Heart right ventricle (tissue), 16 donors: Measurements from ENCODE around the gene CFAP47. TPM values are rescaled to one million over a fixed set of nuclear protein-coding genes. Genes with fewer than 3 reads are reported as not detected.

Source experiments
- ATAC-seq, 8 donors: fragments of 200-7000 bp; cut with Tn5 transposase; one replicate each; pipeline ENCODE4 v1.9.1; 2020; ENCODE audit warnings: mild to moderate bottlenecking in 8 of 8, moderate library complexity in 8 of 8, moderate number of reproducible peaks in 1 of 8
- DNase-seq, 2 donors: peaks; one replicate each; pipeline ENCODE4 v3.0.0-alpha.2; 2020
- H3K27ac ChIP-seq, 10 donors: fragments of 200-600 bp; sonication (generic) in 2 of 10; one replicate each; pipeline versions ENCODE4 v1.5.0 to v1.8.0; 2020 to 2022; ENCODE audit warnings: mild to moderate bottlenecking in 3 of 10
- H3K27me3 ChIP-seq, 7 donors: fragments of 200-600 bp; one replicate each; pipeline ENCODE4 v1.8.0; 2021 to 2022; ENCODE audit warnings: mild to moderate bottlenecking in 2 of 7
- H3K36me3 ChIP-seq, 9 donors: fragments of 200-600 bp; sonication (generic) in 1 of 9; one replicate each; pipeline versions ENCODE4 v1.5.0 to v1.8.0; 2020 to 2022; ENCODE audit warnings: mild to moderate bottlenecking in 2 of 9
- H3K4me1 ChIP-seq, 9 donors: fragments of 200-600 bp; sonication (generic) in 1 of 9; one replicate each; pipeline versions ENCODE4 v1.5.0 to v1.8.0; 2020 to 2022; ENCODE audit warnings: mild to moderate bottlenecking in 4 of 9
- H3K4me3 ChIP-seq, 10 donors: fragments of 200-600 bp; sonication (generic) in 2 of 10; one replicate each; pipeline versions ENCODE4 v1.5.0 to v1.8.0; 2020 to 2022; ENCODE audit warnings: mild to moderate bottlenecking in 7 of 10, moderate library complexity in 2 of 10
- H3K9me3 ChIP-seq, 11 donors: fragments of 200-600 bp in 10 of 11; sonication (generic) in 2 of 11; one replicate each; pipeline versions ENCODE4 v1.5.0 to v1.8.0; 2013 to 2022; ENCODE audit warnings: mild to moderate bottlenecking in 2 of 11, control low read depth in 1 of 11, moderate library complexity in 1 of 11
- CTCF ChIP-seq, 9 donors: fragments of 200-600 bp; sonication (generic) in 2 of 9; IDR thresholded peaks; one replicate each; pipeline versions ENCODE4 v1.5.0 to v1.8.0; 2021 to 2022; ENCODE audit warnings: antibody characterized with exemption in 9 of 9, mild to moderate bottlenecking in 5 of 9, moderate library complexity in 1 of 9
- WGBS, 2 donors: extraction: QIAGEN DNeasy Blood & Tissue Kit; methylation state at CpG; one replicate each; pipeline ENCODE4 v1.1.7; 2013; ENCODE audit warnings: inconsistent platforms in 1 of 2; 5-methylcytosine and 5-hydroxymethylcytosine counted together
- intact Hi-C, 10 donors: fragments of 100-400 bp; cut with DNase I; formaldehyde crosslinking; loops; one replicate each; pipeline versions ENCODE4 v1.11.1 to v1.14.2; 2022
- polyA plus RNA-seq, 2 donors: library from polyadenylated mRNA; stranded (reverse); fragments of 200-250 nt; gene quantifications; one replicate each; pipeline ENCODE4 v1.2.3, GENCODE V29; 2013
- total RNA-seq, 10 donors: library from RNA; stranded (reverse); fragmentation: NEBNext Ultra II Directional in 3 of 10; extraction: Animal tissue kit (Norgen Biotek cat#: 25700) in 3 of 10; gene quantifications; one replicate each; pipeline versions ENCODE4 v1.2.1 to v1.2.4, GENCODE V29; 2021 to 2023
- donor health status: Arrhythmogenic right ventricular cardiomyopathy.
- donor health status: ischemic (EF 13 %, LVEDD 7.1; RV severe dilation, severe dysfunction).
- donor health status: healthy with polysubstance abuse.
- donor health status: DM: no; HTN: yes; CAD: no.
- donor health status: DM: no; HTN: no; CAD: no.
- donor health status: ischemic (EF 25% LVEDD 6.9; RV normal size, moderate dysfunction).
- donor health status: ischemic (EF 25% LVEDD 5.7; RV mildly dilated, moderate dysfunction).
- donor health status: healthy.
- donor health status: DM: yes; HTN: yes; CAD: no.
- donor health status: Ischemic cardiomyopathy.
- donor health status: ischemic (EF 35%, LVEDD 5.7; RV mildly dilated, moderate dysfunction).
- donor health status: nonischemic (EF 11% LVEDD 7.7; RV severe dilation, severe dysfunction).
- donor health status: DM: yes; HTN: yes; CAD: no.
- donor health status: PGD.
- donor health status: ischemic (EF 29% LVEDD 5.4; RV normal size, mild dysfunction).
- donor health status: nonischemic (EF 23%, LVEDD 6.1; RV moderate dilation, normal function).

CFAP47 gene
- total and polyA plus RNA-seq, 12 donors, result 0.05 to 0.07 TPM; not detected in 10

GRCh38 chrX:36266155-36266554 is 346.6 kb downstream of the CFAP47 start:
- no peak for TF ChIP-seq CTCF (IDR thresholded peaks at IDR 0.05)
- intact Hi-C loops, result no loop called here
- no peaks in the 10 kb centered on the region for H3K9me3 ChIP-seq
- H3K4me1 ChIP-seq, result no peaks in the 10 kb centered on the region
- H3K36me3 ChIP-seq, result no peaks in the 10 kb centered on the region
- H3K4me3 ChIP-seq, result no peak overlapping the region
- H3K27ac ChIP-seq, result no peak overlapping the region
- DNase-seq (no peak), ATAC-seq (no peak)
- H3K27me3 ChIP-seq, result no peaks in the 10 kb centered on the region
- 90 to 94% methylated on average over 5 of the region's 5 CpGs for WGBS, 2 donors

- no peak for ATAC-seq
- no peak for DNase-seq
- H3K4me1 ChIP-seq, result no peaks in the 10 kb centered on the region
- H3K4me3 ChIP-seq, result no peak overlapping the region
- no peak for TF ChIP-seq CTCF (IDR thresholded peaks at IDR 0.05)
- 36 to 42% methylated on average over 1 of the region's 1 CpG for WGBS, 2 donors
- H3K36me3 ChIP-seq, result no peaks in the 10 kb centered on the region
- no peak overlapping the region for H3K27ac ChIP-seq
- no peaks in the 10 kb centered on the region for H3K9me3 ChIP-seq
- H3K27me3 ChIP-seq, result peaks cover 0 to 5% (median 0%) of the 10 kb centered on the region in 7 donors
- intact Hi-C loops, result no loop called here
Measured at GRCh38 chrX:36310136-36310535, 390.6 kb downstream of the CFAP47 start.

- intact Hi-C loops, result no loop called here
- no peak for DNase-seq
- no peak for ATAC-seq
- no peak for TF ChIP-seq CTCF (IDR thresholded peaks at IDR 0.05)
- WGBS, 2 donors, result 72% methylated on average over 3 of the region's 3 CpGs
- Histone ChIP-seq H3K4me1 (no peaks in the 10 kb centered on the region), H3K27ac (no peak overlapping the region), H3K9me3 (no peaks in the 10 kb centered on the region), H3K36me3 (no peaks in the 10 kb centered on the region), H3K27me3 (peaks cover 0 to 9% (median 0%) of the 10 kb centered on the region in 7 donors), H3K4me3 (no peak overlapping the region)
Measured at GRCh38 chrX:36314303-36314702, 394.8 kb downstream of the CFAP47 start.

- 33 to 59% methylated on average over 1 of the region's 1 CpG for WGBS, 2 donors
- H3K4me3 ChIP-seq, result no peak overlapping the region
- ATAC-seq (no peak), DNase-seq (no peak)
- no peak overlapping the region for H3K27ac ChIP-seq
- H3K36me3 ChIP-seq, result no peaks in the 10 kb centered on the region
- TF ChIP-seq CTCF (IDR thresholded peaks at IDR 0.05), result no peak
- no peaks in the 10 kb centered on the region for H3K27me3 ChIP-seq
- no peaks in the 10 kb centered on the region for H3K9me3 ChIP-seq
- intact Hi-C loops, result no loop called here
- H3K4me1 ChIP-seq, result no peaks in the 10 kb centered on the region
Measured at GRCh38 chrX:36334572-36334971, 415.0 kb downstream of the CFAP47 start.

- WGBS, 2 donors, result 77 to 82% methylated on average over 3 of the region's 3 CpGs
- no peaks in the 10 kb centered on the region for H3K27me3 ChIP-seq
- TF ChIP-seq CTCF (IDR thresholded peaks at IDR 0.05), result no peak
- no peak overlapping the region for H3K27ac ChIP-seq
- ATAC-seq (no peak), DNase-seq (no peak)
- H3K36me3 ChIP-seq, result no peaks in the 10 kb centered on the region
- H3K4me1 ChIP-seq, result no peaks in the 10 kb centered on the region
- no peaks in the 10 kb centered on the region for H3K9me3 ChIP-seq
- intact Hi-C loops, result no loop called here
- no peak overlapping the region for H3K4me3 ChIP-seq
Measured at GRCh38 chrX:36336751-36337150, 417.2 kb downstream of the CFAP47 start.
